ENCODE measurements around the gene CERS5. TPM values are rescaled to one million over a fixed set of nuclear protein-coding genes. Genes with fewer than 3 reads are reported as not detected.
A peak's percentile ranks its signal among the peaks of the same experiment; 100 is the strongest.

The CERS5 gene
- total RNA-seq, 6 donors from 2014 or later: 21.0 to 40.4 (median 35.8) TPM

DNA sequence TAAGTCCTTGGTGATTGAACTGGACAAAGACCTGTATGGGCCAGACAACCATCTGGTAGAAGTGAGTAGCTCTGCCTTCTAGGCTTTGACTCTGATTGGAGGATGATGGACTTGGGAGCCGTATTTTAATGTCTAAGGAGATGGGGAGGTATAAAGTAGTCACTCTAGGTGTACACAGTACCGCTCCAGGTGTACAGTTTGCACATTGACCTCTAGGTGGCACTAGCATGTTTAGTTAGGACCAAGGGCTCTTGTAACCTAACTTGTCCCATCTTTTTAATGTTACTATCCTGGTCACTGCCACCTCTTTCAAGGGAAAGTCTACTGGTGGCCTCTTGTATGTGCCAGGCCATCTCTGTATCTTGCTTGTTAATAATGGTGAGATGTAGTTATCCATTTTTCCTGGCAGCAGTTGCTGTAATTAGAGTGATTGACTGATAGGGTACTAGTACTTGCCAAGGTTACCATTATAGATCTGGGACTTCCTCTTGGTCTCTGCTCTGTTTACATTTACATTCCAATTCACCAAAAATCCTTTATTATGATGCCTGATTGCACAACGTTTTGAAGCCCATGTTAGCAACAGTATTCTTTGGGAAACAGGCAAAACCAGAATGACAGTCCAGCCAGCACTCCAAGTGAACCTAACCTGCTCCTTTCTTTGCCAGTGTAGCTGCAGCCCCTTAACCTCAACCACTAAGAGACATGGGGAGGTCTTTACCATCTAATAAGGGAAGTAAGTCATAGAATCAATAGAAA lies 78.4 kb downstream of the CERS5 start:
- Histone ChIP-seq H3K9me3 (no peaks in the 10 kb centered on the region), H3K27me3 (no peaks in the 10 kb centered on the region), H3K27ac (no peak overlapping the region), H3K36me3 (peaks cover 20 to 73% (median 62%) of the 10 kb centered on the region in 4 donors), H3K4me3 (no peak overlapping the region), H3K4me1 (peaks cover 9 to 32% (median 13%) of the 10 kb centered on the region in 4 donors)
- ATAC-seq (ENCODE audit: low FRiP score in 2 of 2): peak; percentile 23 to 74
- peak in 1 of 2 donors; percentile 55 for DNase-seq
- 20 to 29% methylated on average over 3 of the region's 3 CpGs for WGBS, 2 donors
- no peak for TF ChIP-seq EP300 (IDR thresholded peaks at IDR 0.05)
- TF ChIP-seq, protein P1, sequence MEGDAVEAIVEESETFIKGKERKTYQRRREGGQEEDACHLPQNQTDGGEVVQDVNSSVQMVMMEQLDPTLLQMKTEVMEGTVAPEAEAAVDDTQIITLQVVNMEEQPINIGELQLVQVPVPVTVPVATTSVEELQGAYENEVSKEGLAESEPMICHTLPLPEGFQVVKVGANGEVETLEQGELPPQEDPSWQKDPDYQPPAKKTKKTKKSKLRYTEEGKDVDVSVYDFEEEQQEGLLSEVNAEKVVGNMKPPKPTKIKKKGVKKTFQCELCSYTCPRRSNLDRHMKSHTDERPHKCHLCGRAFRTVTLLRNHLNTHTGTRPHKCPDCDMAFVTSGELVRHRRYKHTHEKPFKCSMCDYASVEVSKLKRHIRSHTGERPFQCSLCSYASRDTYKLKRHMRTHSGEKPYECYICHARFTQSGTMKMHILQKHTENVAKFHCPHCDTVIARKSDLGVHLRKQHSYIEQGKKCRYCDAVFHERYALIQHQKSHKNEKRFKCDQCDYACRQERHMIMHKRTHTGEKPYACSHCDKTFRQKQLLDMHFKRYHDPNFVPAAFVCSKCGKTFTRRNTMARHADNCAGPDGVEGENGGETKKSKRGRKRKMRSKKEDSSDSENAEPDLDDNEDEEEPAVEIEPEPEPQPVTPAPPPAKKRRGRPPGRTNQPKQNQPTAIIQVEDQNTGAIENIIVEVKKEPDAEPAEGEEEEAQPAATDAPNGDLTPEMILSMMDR (IDR thresholded peaks at IDR 0.05): peak; percentile 64 to 80 (median 72)

DNA sequence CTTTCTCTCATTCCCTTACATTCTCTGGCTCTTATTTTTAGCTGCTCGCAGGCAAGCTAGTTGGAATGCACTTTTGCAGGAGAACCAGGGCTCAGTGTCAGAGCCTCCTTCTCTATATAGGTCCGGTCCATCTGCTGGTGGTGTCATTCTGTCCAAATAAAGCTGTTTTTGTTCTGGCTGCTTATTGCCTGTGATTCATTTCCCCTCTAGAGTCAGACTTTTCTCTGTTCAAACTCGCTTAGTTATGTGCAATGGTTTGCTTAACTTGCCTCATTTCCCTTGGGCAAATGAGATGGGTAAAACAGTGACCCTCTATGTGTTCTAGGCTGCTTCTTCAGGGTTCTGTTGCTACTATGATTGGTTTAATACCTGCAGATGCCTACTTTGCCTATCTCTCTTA lies 79.2 kb downstream of the CERS5 start:
- Histone ChIP-seq H3K27me3 (no peaks in the 10 kb centered on the region), H3K4me1 (peaks cover 9 to 32% (median 13%) of the 10 kb centered on the region in 4 donors), H3K27ac (no peak overlapping the region), H3K9me3 (no peaks in the 10 kb centered on the region), H3K36me3 (peaks cover 20 to 66% (median 55%) of the 10 kb centered on the region in 4 donors), H3K4me3 (no peak overlapping the region)
- WGBS, 2 donors: 75 to 76% methylated on average over 3 of the region's 3 CpGs
- DNase-seq: no peak
- no peak for ATAC-seq (ENCODE audit: low FRiP score in 2 of 2)
- TF ChIP-seq, protein P1 (IDR thresholded peaks at IDR 0.05): no peak
- TF ChIP-seq EP300 (IDR thresholded peaks at IDR 0.05) (no peak), POLR2A (IDR thresholded peaks at IDR 0.05) (no peak), POLR2AphosphoS5 (IDR thresholded peaks at IDR 0.05) (no peak)

GRCh38 chr12:50087151-50087550 lies 80.0 kb downstream of the CERS5 start:
- Histone ChIP-seq H3K4me3 (no peak overlapping the region), H3K27me3 (no peaks in the 10 kb centered on the region), H3K27ac (no peak overlapping the region), H3K4me1 (peaks cover 9 to 32% (median 13%) of the 10 kb centered on the region in 4 donors), H3K36me3 (peaks cover 15 to 57% (median 47%) of the 10 kb centered on the region in 4 donors), H3K9me3 (no peaks in the 10 kb centered on the region)
- DNase-seq: no peak
- TF ChIP-seq EP300 (IDR thresholded peaks at IDR 0.05) (no peak), POLR2A (IDR thresholded peaks at IDR 0.05) (no peak), POLR2AphosphoS5 (IDR thresholded peaks at IDR 0.05) (no peak)
- TF ChIP-seq, protein P1 (IDR thresholded peaks at IDR 0.05): no peak
- no peak for ATAC-seq (ENCODE audit: low FRiP score in 2 of 2)
- 86 to 90% methylated on average over 9 of the region's 9 CpGs for WGBS, 2 donors

- TF ChIP-seq EP300 (IDR thresholded peaks at IDR 0.05): no peak
- TF ChIP-seq POLR2A (IDR thresholded peaks at IDR 0.05): no peak
- TF ChIP-seq POLR2AphosphoS5 (IDR thresholded peaks at IDR 0.05): no peak
- TF ChIP-seq, protein P1 (IDR thresholded peaks at IDR 0.05): no peak
- Histone ChIP-seq H3K36me3 (peaks cover 11 to 47% (median 38%) of the 10 kb centered on the region in 4 donors), H3K27me3 (no peaks in the 10 kb centered on the region), H3K4me3 (peak overlapping the region in 2 of 4 donors; percentile 68 to 96), H3K27ac (peak overlapping the region; percentile 90 to 98 (median 97)), H3K4me1 (peaks cover 9 to 32% (median 14%) of the 10 kb centered on the region in 4 donors), H3K9me3 (no peaks in the 10 kb centered on the region)
- no peak for ATAC-seq (ENCODE audit: low FRiP score in 2 of 2)
- no peak for DNase-seq
- WGBS, 2 donors: 80 to 88% methylated on average over 5 of the region's 5 CpGs
These were observed 81.0 kb downstream of the CERS5 start for GRCh38 chr12:50086148-50086547.
